Ovary (tissue), 9 donors: ENCODE data around the gene CDC6. TPM values are rescaled to one million over a fixed set of nuclear protein-coding genes. Genes with fewer than 3 reads are reported as not detected.

Experiments
- DNase-seq, 5 donors: peaks; one replicate each; pipeline ENCODE4 v3.0.0-alpha.2; 2019 to 2020
- H3K27ac ChIP-seq, 2 donors: fragments of 200-600 bp; one replicate each; pipeline versions ENCODE4 v1.5.1 to v1.8.0; 2019 to 2022
- H3K27me3 ChIP-seq: fragments of 200-600 bp; one replicate; pipeline ENCODE4 v1.8.0; 2022
- H3K36me3 ChIP-seq: fragments of 200-600 bp; sonication (generic); one replicate; pipeline ENCODE4 v1.5.1; 2019
- H3K4me1 ChIP-seq: one replicate; pipeline ENCODE4 v1.8.1; 2013; ENCODE audit warnings: mild to moderate bottlenecking, moderate library complexity; ENCODE audit not compliant: insufficient read depth
- H3K4me3 ChIP-seq: fragments of 200-600 bp; sonication (generic); one replicate; pipeline ENCODE4 v1.5.1; 2017
- H3K9me3 ChIP-seq, 2 donors: fragments of 200-600 bp in 1 of 2; sonication (generic) in 1 of 2; one replicate each; pipeline versions ENCODE4 v1.5.1 to v1.8.1; 2013 to 2019; ENCODE audit warnings: mild to moderate bottlenecking in 1 of 2, moderate library complexity in 1 of 2
- EP300 ChIP-seq: sonication (generic); formaldehyde crosslinking; IDR thresholded peaks from one replicate; pipeline ENCODE4 v1.6.1; 2017; ENCODE audit warnings: antibody characterized with exemption
- POLR2A ChIP-seq: fragments of 450-650 bp; IDR thresholded peaks from one replicate; pipeline ENCODE4 v1.6.1; 2017; ENCODE audit warnings: antibody characterized with exemption, mild to moderate bottlenecking, moderate library complexity
- WGBS, 3 donors: extraction: QIAGEN DNeasy Blood & Tissue Kit in 1 of 3; methylation state at CpG; one replicate each; pipeline versions ENCODE4 v1.1.5 to v1.1.7; 2013 to 2017; 5-methylcytosine and 5-hydroxymethylcytosine counted together
- intact Hi-C, 4 donors: fragments of 100-400 bp; cut with DNase I; formaldehyde crosslinking; loops; one replicate each; pipeline versions ENCODE4 v1.11.0 to v1.15.1; 2022 to 2023
- polyA plus RNA-seq, 2 donors: library from polyadenylated mRNA; stranded (reverse); fragments of 200-250 nt in 1 of 2; fragments of 350-450 nt in 1 of 2; fragmentation: Illumina TruSeq in 1 of 2; extraction: RNeasy Lipid Tissue Mini Kit (QIAGEN cat#74804) in 1 of 2; gene quantifications; one replicate each; pipeline ENCODE4 v1.2.3, GENCODE V29; 2013 to 2014
- total RNA-seq, 7 donors: library from RNA; depleted of rRNA in 2 of 7; stranded (reverse); fragments of >200 nt in 2 of 7; fragmentation: NEBNext Ultra II Directional in 3 of 7; extraction: Animal tissue kit (Norgen Biotek cat#: 25700) in 3 of 7; gene quantifications; one replicate each; pipeline versions ENCODE4 v1.1.0 to v1.2.4, GENCODE V29; 2016 to 2023
- TF ChIP-seq, protein P1 (sequence below), 3 donors: fragments of 450-650 bp in 2 of 3; fragments of 200-600 bp in 1 of 3; IDR thresholded peaks; one replicate each; pipeline versions ENCODE4 v1.5.1 to v1.8.0; 2016 to 2022; ENCODE audit warnings: antibody characterized with exemption in 3 of 3, mild to moderate bottlenecking in 1 of 3
- donor health status: DM: no; HTN: no; CAD: no; lungs with moderate emphysema.
- donor health status: DM: no; HTN: no; CAD: no.
- donor health status: Bipolar disorder and iron deficiency.
- donor health status: DM: yes; HTN: yes; CAD: no.
- donor health status: DM: no; HTN: no; CAD: no.
- donor health status: DM: yes; HTN: yes; CAD: no.

CDC6 gene
- total and polyA plus RNA-seq, 9 donors: 0.34 to 3.8 (median 0.80) TPM

DNA sequence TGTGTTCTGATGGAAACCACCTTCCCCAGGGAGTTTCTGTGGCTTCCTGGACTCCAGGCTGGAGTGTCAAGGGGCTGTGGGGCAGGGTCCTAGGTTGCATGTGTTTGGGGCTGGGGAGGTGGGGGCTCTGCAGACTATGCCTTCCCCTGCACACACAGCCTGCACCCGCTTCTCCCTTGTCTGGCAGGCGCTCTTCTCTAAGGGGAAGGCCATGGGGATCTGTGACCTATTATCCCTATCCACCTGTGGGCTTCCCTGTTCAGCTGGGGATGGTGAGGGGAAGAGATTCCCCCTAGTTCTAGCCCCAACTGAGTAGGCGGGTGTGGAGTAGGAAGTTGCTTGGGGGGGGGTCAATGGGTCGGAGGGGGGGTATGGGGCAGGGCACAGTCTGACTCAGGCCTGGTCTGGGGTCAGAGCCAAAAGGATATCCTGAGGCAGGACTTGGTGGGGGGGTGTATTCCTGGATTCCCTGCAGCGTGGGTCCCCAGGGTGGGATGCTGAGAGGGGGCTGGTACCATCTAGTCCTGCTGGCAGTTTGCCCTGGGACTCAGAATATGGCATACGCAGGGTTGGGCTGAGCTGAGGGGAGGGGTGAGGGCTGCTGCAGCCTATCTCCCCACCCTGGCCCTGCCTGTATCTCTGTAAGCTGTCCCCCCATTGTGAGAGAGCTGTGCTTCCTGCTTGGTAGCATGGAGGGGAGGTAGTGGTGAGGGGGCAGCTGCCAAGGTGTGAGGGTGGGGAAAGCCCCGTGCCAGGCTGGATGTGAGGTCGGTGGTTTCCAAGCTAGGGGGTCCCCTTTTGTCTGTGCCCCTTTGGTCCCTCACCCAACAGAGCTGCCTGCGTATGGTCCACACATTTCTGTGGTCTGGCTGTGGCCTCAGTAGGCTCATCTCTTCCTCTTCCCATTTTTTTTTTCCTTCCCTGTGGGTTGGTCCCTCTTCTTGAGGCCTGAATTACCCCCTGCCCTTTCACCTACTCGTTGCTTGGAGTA, 36.0 kb downstream of the CDC6 start:
- peak overlapping the region; percentile 56 to 77 for H3K27ac ChIP-seq
- WGBS, 3 donors: 35 to 44% (median 41%) methylated on average over 10 of the region's 10 CpGs
- H3K27me3 ChIP-seq: no peaks in the 10 kb centered on the region
- intact Hi-C loops: no loop called here
- H3K4me1 ChIP-seq: peaks cover 63% of the 10 kb centered on the region
- H3K36me3 ChIP-seq: no peaks in the 10 kb centered on the region
- no peak overlapping the region for H3K4me3 ChIP-seq
- peak in 4 of 5 donors; percentile 65 to 80 (median 74) for DNase-seq
- TF ChIP-seq, protein P1, sequence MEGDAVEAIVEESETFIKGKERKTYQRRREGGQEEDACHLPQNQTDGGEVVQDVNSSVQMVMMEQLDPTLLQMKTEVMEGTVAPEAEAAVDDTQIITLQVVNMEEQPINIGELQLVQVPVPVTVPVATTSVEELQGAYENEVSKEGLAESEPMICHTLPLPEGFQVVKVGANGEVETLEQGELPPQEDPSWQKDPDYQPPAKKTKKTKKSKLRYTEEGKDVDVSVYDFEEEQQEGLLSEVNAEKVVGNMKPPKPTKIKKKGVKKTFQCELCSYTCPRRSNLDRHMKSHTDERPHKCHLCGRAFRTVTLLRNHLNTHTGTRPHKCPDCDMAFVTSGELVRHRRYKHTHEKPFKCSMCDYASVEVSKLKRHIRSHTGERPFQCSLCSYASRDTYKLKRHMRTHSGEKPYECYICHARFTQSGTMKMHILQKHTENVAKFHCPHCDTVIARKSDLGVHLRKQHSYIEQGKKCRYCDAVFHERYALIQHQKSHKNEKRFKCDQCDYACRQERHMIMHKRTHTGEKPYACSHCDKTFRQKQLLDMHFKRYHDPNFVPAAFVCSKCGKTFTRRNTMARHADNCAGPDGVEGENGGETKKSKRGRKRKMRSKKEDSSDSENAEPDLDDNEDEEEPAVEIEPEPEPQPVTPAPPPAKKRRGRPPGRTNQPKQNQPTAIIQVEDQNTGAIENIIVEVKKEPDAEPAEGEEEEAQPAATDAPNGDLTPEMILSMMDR (IDR thresholded peaks at IDR 0.05): no peak
- no peak for TF ChIP-seq EP300
- H3K9me3 ChIP-seq: no peaks in the 10 kb centered on the region

DNA sequence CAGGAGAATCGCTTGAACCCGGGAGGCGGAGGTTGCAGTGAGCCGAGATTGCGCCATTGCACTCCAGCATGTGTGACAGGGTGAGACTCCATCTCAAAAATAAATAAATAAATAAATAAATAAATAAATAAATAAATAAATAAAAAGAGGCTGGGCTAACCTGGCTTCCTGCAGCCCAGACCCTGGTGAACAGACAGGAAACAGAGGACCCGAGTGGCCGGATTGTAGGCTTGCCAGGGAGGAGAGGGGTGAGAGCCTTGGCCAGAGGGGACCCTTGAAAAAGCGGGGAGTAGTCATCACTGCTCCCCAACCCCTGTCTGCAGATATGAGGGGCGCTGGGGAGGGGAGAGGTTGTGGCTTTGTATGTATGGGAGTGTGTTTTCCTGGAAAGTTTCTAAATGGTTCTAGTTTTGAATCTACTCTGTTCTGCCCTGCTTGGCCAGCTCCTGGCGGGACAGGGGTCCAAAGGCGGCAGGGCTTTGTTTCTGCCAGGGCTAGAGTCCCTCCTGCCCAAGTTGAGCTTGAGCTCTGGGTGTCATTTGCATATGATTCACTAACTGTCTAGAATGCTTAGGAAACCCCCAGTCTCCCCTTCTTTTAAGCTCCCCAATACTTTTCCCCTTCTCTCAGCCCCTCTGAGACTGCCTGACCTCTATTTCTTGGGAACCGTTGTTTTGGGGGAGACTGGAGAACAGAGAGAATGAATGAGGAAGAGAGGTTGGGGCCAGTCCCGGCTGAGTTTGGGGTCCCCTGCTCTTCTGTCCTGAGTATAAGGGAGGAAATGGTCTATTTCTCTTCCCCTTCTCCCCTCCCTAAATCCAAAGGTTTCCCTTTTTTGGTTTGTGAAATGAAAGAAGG, 37.7 kb downstream of the CDC6 start:
- Histone ChIP-seq H3K36me3 (no peaks in the 10 kb centered on the region), H3K27ac (peak overlapping the region in 1 of 2 donors; percentile 48), H3K4me3 (no peak overlapping the region), H3K9me3 (no peaks in the 10 kb centered on the region), H3K27me3 (no peaks in the 10 kb centered on the region), H3K4me1 (peaks cover 62% of the 10 kb centered on the region)
- intact Hi-C loops: no loop called here
- WGBS, 3 donors: 80 to 81% (median 80%) methylated on average over 13 of the region's 13 CpGs
- peak in 2 of 5 donors; percentile 31 to 42 for DNase-seq
- no peak for TF ChIP-seq POLR2A
- TF ChIP-seq, protein P1 (IDR thresholded peaks at IDR 0.05): no peak
- no peak for TF ChIP-seq EP300

DNA sequence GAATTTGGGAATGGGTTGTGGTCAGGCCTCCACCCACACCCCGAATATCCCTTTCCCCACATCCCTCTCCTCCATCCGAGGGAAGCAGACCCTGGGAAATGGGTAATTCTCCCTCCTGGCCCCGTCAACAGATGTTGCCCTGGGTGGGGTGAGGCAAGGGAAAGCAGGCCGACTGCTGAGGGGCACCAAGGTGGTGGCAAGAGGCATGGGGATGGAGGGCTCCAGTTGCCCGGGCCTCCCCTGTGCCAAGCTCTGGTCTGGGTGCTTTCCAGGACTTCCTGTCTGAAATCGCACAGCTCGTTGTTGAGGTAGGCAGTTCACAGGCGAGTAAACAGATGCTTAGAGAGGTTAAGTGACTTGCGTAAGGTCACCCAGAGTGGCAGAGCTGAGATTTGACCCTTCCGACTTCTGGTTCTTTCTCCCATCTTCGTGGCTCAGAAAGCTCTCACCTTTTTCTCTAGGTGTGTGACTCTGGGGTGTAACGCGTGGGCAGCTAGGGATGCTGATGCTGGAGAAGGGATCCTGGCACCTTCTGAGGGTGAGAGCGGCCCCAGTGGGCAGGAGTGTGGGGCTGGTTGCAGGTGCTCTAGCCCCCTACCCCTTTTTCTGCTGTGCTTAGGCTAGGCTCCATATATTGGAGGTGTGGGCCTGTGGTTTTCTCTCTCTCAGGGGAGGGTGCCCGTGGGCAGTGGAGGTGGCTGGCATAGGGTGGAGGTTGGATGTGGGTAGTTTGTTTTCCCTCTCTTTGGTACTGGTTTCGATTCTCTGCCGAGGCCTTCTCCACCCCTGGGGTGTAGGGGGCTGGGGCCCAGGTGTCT, 38.5 kb downstream of the CDC6 start:
- Histone ChIP-seq H3K4me3 (no peak overlapping the region), H3K27ac (peak overlapping the region; percentile 48 to 62), H3K27me3 (no peaks in the 10 kb centered on the region), H3K4me1 (peaks cover 63% of the 10 kb centered on the region), H3K9me3 (no peaks in the 10 kb centered on the region), H3K36me3 (no peaks in the 10 kb centered on the region)
- DNase-seq: peak in 2 of 5 donors; percentile 40 to 41
- 61 to 68% (median 62%) methylated on average over 17 of the region's 17 CpGs for WGBS, 3 donors
- TF ChIP-seq EP300: no peak
- no peak for TF ChIP-seq POLR2A
- TF ChIP-seq, protein P1 (IDR thresholded peaks at IDR 0.05): no peak
- intact Hi-C loops: no loop called here

DNA sequence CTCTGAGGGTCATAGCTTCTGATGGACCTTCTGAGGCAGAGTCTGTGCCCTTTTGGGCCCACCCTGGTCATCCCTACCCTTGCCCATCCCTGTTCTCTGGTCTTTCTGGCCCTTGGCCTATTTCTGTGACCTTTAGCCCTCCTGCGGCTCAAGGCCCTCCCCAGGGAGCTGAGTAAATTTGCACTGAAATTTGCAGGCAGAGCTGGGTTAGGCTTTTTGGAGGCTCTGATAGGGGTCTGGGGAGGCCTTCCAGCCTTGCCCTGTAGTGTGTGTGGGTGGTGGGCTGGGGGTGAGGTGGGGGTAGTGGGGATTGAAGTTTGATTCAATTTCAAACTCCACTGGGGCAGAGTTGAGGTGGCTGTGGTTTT, 39.1 kb downstream of the CDC6 start:
- DNase-seq: peak in 4 of 5 donors; percentile 45 to 75 (median 58)
- H3K27ac ChIP-seq: peak overlapping the region; percentile 62 to 64
- no peaks in the 10 kb centered on the region for H3K36me3 ChIP-seq
- H3K4me1 ChIP-seq: peaks cover 63% of the 10 kb centered on the region
- H3K4me3 ChIP-seq: no peak overlapping the region
- H3K9me3 ChIP-seq: no peaks in the 10 kb centered on the region
- intact Hi-C loops: no loop called here
- TF ChIP-seq, protein P1 (IDR thresholded peaks at IDR 0.05): no peak
- TF ChIP-seq EP300 (no peak), POLR2A (no peak)
- no peaks in the 10 kb centered on the region for H3K27me3 ChIP-seq
- WGBS, 3 donors: 17 to 45% (median 24%) methylated on average over 1 of the region's 1 CpG
